NCI-H1436 treated with DMSO at 0.1 percent for 48 hours (cell line): Measurements from ENCODE around the gene FOLR1.
A peak's percentile ranks its signal among the peaks of the same experiment; 100 is the strongest.
"Not testable (repeated sequence)": the region's sequence is repeated elsewhere in the genome, so short reads cannot be mapped to it uniquely, and the experiment has no call there.

Source experiments
- DNase-seq: peaks from one replicate; lab custom pipeline; 2025; lab: John Stamatoyannopoulos, UW

The FOLR1 gene

DNA sequence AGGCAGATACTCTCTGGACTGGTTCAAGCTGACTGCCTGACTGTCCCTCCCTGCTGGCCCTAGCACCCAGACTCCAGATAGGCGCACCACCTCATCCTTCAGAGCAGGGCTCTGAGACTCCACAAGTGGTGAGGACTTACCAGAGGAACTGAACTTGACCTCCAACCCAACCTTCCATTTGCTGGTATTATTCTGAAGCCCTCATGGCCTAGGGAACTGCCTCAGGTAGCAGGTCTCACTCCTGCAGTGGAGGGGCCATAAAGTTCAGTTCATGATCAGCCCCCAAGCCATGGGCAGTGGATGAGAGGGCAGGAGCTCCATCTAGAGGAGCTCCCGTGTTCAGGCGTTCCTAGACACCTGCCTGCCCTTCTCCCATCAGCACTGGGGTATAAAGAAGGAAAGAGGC, 10.4 kb upstream of the FOLR1 start:
- not testable (repeated sequence) for DNase-seq

DNA sequence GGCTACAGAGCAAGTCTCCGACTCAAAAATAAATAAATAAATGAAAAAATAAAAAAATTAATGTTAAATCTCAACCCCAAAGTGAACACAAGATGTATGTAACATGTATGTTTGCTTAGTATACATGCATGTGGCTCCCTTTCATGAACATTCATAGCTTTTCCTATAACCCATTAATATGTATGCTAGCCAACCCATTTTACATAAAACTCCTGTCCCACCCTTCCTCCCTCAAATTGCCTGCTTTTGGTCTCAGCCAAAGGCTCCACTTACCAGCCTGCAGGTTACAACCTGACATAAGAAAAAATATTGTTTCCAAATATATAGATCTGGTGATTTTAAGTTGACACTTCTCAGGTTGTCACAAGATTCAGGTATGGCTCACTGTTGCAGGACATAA, 3.7 kb upstream of the FOLR1 start:
- no peak for DNase-seq

DNA sequence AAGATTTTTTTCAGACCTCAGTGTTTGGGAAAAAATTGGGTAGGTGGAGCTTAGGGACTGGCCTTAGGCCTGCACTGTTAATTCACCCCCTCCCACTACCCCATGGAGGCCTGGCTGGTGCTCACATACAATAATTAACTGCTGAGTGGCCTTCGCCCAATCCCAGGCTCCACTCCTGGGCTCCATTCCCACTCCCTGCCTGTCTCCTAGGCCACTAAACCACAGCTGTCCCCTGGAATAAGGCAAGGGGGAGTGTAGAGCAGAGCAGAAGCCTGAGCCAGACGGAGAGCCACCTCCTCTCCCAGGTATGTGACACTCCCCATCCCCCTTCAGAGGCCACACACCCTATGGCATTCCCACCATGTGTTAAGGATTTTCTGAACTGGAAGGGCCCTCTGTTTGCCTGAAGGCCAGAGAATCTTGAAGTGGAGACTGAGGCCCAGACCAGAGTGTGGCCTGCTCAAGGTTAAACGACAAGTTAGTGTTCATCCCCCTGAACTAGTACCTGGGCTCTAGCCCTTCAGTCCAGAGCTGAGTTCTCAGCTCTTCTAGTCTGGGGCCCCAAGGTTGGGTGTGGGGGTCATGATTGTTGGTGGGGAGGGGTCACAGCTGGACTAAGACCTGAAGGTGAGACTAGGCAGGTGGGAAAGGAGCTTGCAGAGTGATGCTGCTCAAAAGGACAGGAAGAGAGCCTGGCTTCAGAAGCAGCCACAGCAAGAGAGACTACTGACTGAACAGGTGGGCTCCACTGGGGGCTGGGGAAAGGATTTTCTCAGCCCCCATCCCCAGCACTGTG, 2.3 kb upstream of the FOLR1 start:
- DNase-seq, result no peak

DNA sequence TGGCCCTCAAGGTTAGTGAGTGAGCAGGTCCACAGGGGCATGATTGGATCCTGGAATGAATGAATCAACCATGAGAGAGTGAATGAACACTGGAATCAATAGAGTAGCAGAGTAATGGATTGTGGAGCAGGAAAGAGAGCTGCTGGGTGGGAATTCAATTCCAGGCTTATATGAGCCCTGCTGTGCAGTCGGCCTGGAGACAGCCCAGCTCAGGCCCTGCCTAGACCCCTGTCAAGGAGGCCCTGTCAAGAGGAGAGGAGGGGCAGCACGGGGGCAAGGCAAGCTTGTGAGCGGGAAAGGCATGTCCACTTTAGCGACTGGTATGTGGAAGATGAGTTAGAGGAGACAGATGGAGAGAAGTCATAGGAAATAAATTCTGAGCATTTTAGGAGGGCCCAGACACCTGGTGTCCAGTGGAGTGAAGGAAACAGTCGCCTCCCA, 1.3 kb upstream of the FOLR1 start:
- no peak for DNase-seq

GRCh38 chr11:72195518-72196270, 3.8 kb downstream of the FOLR1 start:
- no peak for DNase-seq

DNA sequence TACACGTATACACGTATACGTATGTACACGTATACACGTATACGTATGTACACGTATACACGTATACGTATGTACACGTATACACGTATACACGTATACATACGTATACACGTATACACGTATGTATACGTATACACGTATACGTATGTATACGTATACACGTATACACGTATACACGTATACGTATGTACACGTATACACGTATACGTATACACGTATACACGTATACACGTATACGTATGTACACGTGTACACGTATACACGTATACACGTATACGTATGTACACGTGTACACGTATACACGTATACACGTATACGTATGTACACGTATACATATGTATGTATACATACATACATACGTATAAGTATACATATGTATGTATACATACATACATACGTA, 9.5 kb downstream of the FOLR1 start:
- not testable (repeated sequence) for DNase-seq

DNA sequence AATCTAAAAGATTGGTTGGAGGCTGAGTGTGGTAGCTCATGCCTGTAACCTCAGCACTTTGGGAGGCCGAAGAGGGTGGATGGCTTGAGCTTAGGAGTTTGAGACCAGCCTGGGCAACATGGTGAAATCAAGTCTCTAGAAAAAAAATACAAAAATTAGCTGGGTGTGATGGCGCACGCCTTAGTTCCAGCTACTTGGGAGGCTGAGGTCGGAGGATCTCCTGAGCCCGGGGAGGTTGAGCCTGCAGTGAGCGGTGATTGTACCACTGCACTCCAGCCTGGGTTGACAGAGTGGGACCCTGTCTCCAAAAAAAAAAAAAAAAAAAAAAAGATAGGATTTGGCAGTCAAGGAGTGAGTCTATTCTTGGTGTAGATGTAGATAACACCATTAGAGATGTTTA, 10.6 kb downstream of the FOLR1 start:
- DNase-seq, result no peak

DNA sequence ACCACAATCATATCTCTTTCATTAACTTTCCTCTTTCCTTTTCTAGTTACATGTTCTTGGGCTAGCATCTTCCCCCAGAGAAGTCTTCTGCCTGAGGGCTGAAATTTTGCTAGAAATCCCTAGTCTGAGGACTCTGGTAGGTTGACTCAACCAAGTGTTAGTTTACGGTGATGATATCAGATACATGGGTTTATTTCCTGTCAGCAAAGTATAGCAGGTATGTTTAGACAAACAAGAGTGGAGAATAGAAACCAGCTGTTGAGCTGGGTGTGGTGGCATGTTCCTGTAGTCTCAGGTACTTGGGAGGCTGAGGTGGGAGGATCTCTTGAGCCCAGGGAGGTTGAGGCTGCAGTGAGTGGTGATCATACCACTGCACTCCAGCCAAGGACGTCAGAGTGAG, 11.2 kb downstream of the FOLR1 start:
- DNase-seq, result no peak

DNA sequence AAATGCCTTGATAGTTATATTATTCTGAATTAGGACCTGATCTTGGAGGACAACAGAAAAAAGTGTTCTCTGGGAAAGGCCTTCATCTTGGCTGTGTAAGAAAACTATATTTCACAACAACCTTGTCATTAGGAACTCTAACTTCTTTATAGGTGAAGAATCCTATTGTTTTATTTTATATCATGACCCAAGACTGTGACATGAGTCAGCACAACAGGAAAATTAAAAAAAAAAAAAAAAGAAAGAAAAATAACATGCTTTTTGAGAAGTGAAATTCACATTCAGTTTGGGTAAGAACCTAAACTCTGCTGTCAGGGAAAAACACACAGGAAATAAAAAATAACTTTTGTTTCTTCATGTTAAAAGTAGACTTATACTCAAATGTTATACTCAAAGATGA, 12.9 kb downstream of the FOLR1 start:
- no peak for DNase-seq

- not testable (repeated sequence) for DNase-seq
Observed at GRCh38 chr11:72206794-72207193, 14.9 kb downstream of the FOLR1 start.

- no peak for DNase-seq
Observed at GRCh38 chr11:72208281-72208680, 16.3 kb downstream of the FOLR1 start.

GRCh38 chr11:72209101-72209500, 17.2 kb downstream of the FOLR1 start:
- no peak for DNase-seq

DNA sequence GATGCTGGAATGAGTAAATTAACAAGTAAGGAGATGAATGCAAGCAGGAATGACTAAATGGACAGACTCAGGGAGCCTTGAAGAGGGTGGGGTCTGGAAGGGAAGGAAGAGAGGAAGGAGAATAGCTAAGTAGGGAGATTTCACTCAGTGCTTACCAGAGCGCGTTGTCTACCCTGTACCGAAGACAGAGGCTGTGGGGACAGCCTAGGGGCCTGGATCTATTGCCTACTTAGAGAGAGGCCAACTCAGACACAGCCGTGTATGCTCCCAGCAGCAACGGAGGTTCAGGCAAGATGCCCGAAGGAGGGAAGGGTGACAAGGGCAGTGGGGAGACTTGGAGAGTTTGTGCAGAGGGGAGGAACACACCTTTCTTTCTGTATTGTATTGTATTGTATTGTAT, 24.7 kb downstream of the FOLR1 start, which contains the start of gene FOLR2:
TSS of gene FOLR2 (plus strand) at position 157 of the 400 bp plus-strand sequence. CDS start 1,791 bp downstream, outside the sequence.
- no peak for DNase-seq

GRCh38 chr11:72217841-72218240, 25.9 kb downstream of the FOLR1 start:
- DNase-seq, result no peak

- DNase-seq, result no peak
Observed at GRCh38 chr11:72218251-72218745, 26.4 kb downstream of the FOLR1 start.

- no peak for DNase-seq
Observed at GRCh38 chr11:72220696-72221363, 28.9 kb downstream of the FOLR1 start.

DNA sequence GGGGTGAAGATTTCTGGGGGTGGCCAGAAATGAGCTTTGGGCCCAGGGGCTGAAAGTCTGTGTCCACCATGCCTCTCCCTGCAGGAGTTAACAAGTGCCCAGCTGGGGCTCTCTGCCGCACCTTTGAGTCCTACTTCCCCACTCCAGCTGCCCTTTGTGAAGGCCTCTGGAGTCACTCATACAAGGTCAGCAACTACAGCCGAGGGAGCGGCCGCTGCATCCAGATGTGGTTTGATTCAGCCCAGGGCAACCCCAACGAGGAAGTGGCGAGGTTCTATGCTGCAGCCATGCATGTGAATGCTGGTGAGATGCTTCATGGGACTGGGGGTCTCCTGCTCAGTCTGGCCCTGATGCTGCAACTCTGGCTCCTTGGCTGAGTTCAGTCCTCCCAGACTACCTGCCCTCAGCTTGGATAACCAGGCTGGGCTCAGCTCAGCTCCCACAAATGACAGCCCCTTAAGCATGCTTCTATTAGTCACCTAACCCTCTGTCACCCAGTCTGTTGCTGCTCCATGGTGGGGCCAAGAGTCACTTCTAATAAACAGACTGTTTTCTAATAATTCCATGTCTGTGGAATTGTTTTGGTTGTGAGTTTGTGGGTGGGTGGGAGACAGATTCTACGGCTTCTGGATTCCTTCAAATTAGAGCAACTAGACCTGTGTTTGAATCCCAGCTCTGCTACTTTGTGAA, 29.6 kb downstream of the FOLR1 start:
- DNase-seq, result no peak

GRCh38 chr11:72222106-72222891, 30.4 kb downstream of the FOLR1 start:
- no peak for DNase-seq

DNA sequence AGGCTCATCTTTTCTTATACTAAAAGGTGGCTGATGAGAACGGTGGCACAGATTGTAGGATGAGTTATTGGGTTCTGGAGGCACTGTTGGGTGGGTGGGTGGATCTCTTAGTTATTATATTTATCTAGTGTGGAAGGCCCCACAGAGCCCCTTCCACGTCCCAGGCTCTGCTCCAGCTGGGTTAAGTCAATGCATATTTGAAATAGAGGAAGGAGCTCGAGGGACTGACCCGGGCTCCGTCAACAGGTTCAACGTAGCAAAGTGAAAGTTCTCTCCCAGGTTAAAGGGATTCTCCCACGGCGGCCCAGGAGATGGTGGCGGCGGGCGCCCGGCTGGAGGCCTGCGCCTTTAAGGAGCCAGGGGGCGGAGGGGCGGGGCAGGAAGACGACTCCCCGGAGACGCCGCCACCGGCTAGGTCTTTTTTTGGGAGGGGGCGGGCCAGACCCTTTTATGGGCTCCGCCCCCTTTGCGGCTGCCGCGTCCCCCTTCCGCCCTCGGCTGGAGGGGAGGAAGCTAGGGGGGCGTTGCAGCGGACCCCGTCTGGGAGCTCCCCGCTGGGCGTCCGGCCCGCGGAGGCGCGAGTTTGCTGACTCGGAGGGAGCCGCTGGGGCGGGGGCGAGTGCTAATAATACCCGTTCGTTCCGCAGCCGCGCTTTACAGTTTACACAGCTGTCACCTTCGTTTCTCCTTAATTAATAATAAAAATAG, 31.1 kb downstream of the FOLR1 start:
- DNase-seq, result peak; percentile 80
